Measurements from ENCODE around the gene MYOZ3.

- TF ChIP-seq CTCF (IDR thresholded peaks at IDR 0.05) = no peak
- TF ChIP-seq POLR2AphosphoS5 (IDR thresholded peaks at IDR 0.05) = no peak
Observed at GRCh38 chr5:150651924-150652671, 9.0 kb upstream of the MYOZ3 start.

All from esophagus muscularis mucosa (tissue), 3 donors.